WTC11 (cell line): ENCODE results near the gene VWA8. TPM values are rescaled to one million over a fixed set of nuclear protein-coding genes. Genes with fewer than 3 reads are reported as not detected.

ENCODE experiments used
- ATAC-seq: fragments of 200-7000 bp; cut with Tn5 transposase; 2 replicates; pipeline ENCODE4 v1.10.0; 2021; ENCODE audit warnings: mild to moderate bottlenecking, moderate library complexity
- CTCF ChIA-PET: fragments of 300-600 bp; sonication (Branson Sonifier 250); formaldehyde crosslinking; loops from one replicate; lab custom pipeline; 2021; ENCODE audit warnings: antibody characterized with exemption; lab: Charles Lee
- POLR2A ChIA-PET: fragments of 350-600 bp; sonication (Branson Sonifier 250); formaldehyde crosslinking; loops from one replicate; lab custom pipeline; 2021; ENCODE audit warnings: antibody characterized with exemption; lab: Charles Lee
- DNase-seq: peaks from one replicate; pipeline ENCODE4 v3.0.0; 2021; ENCODE audit warnings: low spot score
- H3K27ac Mint-ChIP-seq: 2 replicates; pipeline ENCODE4 v1.8.0; 2021; ENCODE audit warnings: mixed read lengths
- H3K27me3 Mint-ChIP-seq: 2 replicates; pipeline ENCODE4 v1.8.0; 2021; ENCODE audit warnings: low read depth, mild to moderate bottlenecking, moderate library complexity, mixed read lengths
- H3K36me3 Mint-ChIP-seq: 2 replicates; pipeline ENCODE4 v1.8.0; 2021; ENCODE audit warnings: mixed read lengths
- H3K4me1 Mint-ChIP-seq: 2 replicates; pipeline ENCODE4 v1.8.0; 2022; ENCODE audit warnings: mixed read lengths
- H3K4me3 Mint-ChIP-seq: 2 replicates; pipeline ENCODE4 v1.8.0; 2021; ENCODE audit warnings: mild to moderate bottlenecking, moderate library complexity, mixed read lengths
- H3K9me3 Mint-ChIP-seq: 2 replicates; pipeline ENCODE4 v1.8.0; 2021; ENCODE audit warnings: mixed read lengths
- CDX4 ChIP-seq: fragments of 250-450 bp; sonication (Bioruptor Pico); IDR thresholded peaks from 2 replicates; pipeline ENCODE4 v1.9.0; 2021; ENCODE audit warnings: moderate library complexity, mild to moderate bottlenecking, inconsistent platforms, borderline replicate concordance
- ELF4 ChIP-seq: sonication (generic); formaldehyde crosslinking; IDR thresholded peaks from 2 replicates; pipeline ENCODE4 v1.8.1; 2022; ENCODE audit warnings: low read depth, mild to moderate bottlenecking, moderate library complexity, missing genetic modification reagents
- EMX1 ChIP-seq: fragments of 250-450 bp; sonication (Bioruptor Pico); IDR thresholded peaks from 2 replicates; pipeline ENCODE4 v1.8.0; 2021; ENCODE audit warnings: mild to moderate bottlenecking
- ETV6 ChIP-seq: sonication (generic); formaldehyde crosslinking; IDR thresholded peaks from 2 replicates; pipeline ENCODE4 v1.8.1; 2022; ENCODE audit warnings: mild to moderate bottlenecking, missing genetic modification reagents
- FOXP4 ChIP-seq: sonication (generic); formaldehyde crosslinking; IDR thresholded peaks from 2 replicates; pipeline ENCODE4 v1.8.0; 2022; ENCODE audit warnings: mild to moderate bottlenecking, missing genetic modification reagents
- NFYB ChIP-seq: sonication (generic); formaldehyde crosslinking; conservative IDR thresholded peaks from 2 replicates; pipeline ENCODE4 v1.8.0; 2022; ENCODE audit warnings: low read depth, missing genetic modification reagents
- OVOL2 ChIP-seq: fragments of 250-450 bp; sonication (Bioruptor Pico); IDR thresholded peaks from 2 replicates; pipeline ENCODE4 v1.9.0; 2021; ENCODE audit warnings: mild to moderate bottlenecking, borderline replicate concordance
- SP1 ChIP-seq: sonication (generic); formaldehyde crosslinking; conservative IDR thresholded peaks from 2 replicates; pipeline ENCODE4 v1.8.1; 2022; ENCODE audit warnings: missing genetic modification reagents
- TCF7 ChIP-seq: sonication (generic); formaldehyde crosslinking; IDR thresholded peaks from 2 replicates; pipeline ENCODE4 v1.8.0; 2022; ENCODE audit warnings: mild to moderate bottlenecking, low read depth, missing genetic modification reagents, moderate library complexity
- TEAD4 ChIP-seq: sonication (generic); formaldehyde crosslinking; IDR thresholded peaks from 2 replicates; pipeline ENCODE4 v1.8.0; 2022; ENCODE audit warnings: mild to moderate bottlenecking, missing genetic modification reagents
- TP53 ChIP-seq: sonication (generic); formaldehyde crosslinking; IDR thresholded peaks from 2 replicates; pipeline ENCODE4 v1.8.1; 2023; ENCODE audit warnings: mild to moderate bottlenecking, missing genetic modification reagents
- ZNF138 ChIP-seq: sonication (generic); formaldehyde crosslinking; conservative IDR thresholded peaks from 2 replicates; pipeline ENCODE4 v1.8.1; 2022; ENCODE audit warnings: mild to moderate bottlenecking, moderate library complexity, missing genetic modification reagents
- ZNF232 ChIP-seq: sonication (generic); formaldehyde crosslinking; IDR thresholded peaks from 2 replicates; pipeline ENCODE4 v1.8.0; 2022; ENCODE audit warnings: mild to moderate bottlenecking, missing genetic modification reagents
- ZNF396 ChIP-seq: fragments of 250-450 bp; sonication (Bioruptor Pico); IDR thresholded peaks from 2 replicates; pipeline ENCODE4 v1.8.0; 2021; ENCODE audit warnings: mild to moderate bottlenecking, moderate library complexity, borderline replicate concordance
- ZNF423 ChIP-seq: fragments of 250-450 bp; sonication (Bioruptor Pico); IDR thresholded peaks from 2 replicates; pipeline ENCODE4 v2.1.2; 2022; ENCODE audit warnings: mild to moderate bottlenecking, moderate library complexity
- ZNF532 ChIP-seq: fragments of 250-450 bp; sonication (Bioruptor Pico); IDR thresholded peaks from 2 replicates; pipeline ENCODE4 v1.9.0; 2021; ENCODE audit warnings: mild to moderate bottlenecking, borderline replicate concordance
- total RNA-seq: library from RNA; stranded (reverse); gene quantifications from 3 replicates; pipeline ENCODE4 v1.2.3, GENCODE V29; 2021
- TF ChIP-seq, protein P1 (sequence below): sonication (generic); formaldehyde crosslinking; IDR thresholded peaks from 2 replicates; pipeline ENCODE4 v1.8.1; 2023; ENCODE audit warnings: mild to moderate bottlenecking, missing genetic modification reagents, moderate library complexity
- TF ChIP-seq, protein P2 (sequence below): sonication (generic); formaldehyde crosslinking; IDR thresholded peaks from 2 replicates; pipeline ENCODE4 v1.8.1; 2023; ENCODE audit warnings: mild to moderate bottlenecking, moderate library complexity, missing genetic modification reagents
- TF ChIP-seq, protein P3 (sequence below): fragments of 250-450 bp; sonication (Bioruptor Pico); conservative IDR thresholded peaks from 2 replicates; pipeline ENCODE4 v1.9.0; 2021; ENCODE audit warnings: mild to moderate bottlenecking
- TF ChIP-seq, protein P4 (sequence below): sonication (generic); formaldehyde crosslinking; IDR thresholded peaks from 2 replicates; pipeline ENCODE4 v1.8.1; 2022; ENCODE audit warnings: missing genetic modification reagents, borderline replicate concordance
- TF ChIP-seq, protein P5 (sequence below): sonication (generic); formaldehyde crosslinking; IDR thresholded peaks from 2 replicates; pipeline ENCODE4 v1.8.0; 2023; ENCODE audit warnings: mild to moderate bottlenecking, missing genetic modification reagents

Gene VWA8
- total RNA-seq, 1 experiment from 2014 or later: 19.9 TPM

- TF ChIP-seq ZNF532 (CRISPR knock-in tag) (no peak), SP1 (CRISPR knock-in tag) (no peak), CDX4 (CRISPR knock-in tag) (no peak), EMX1 (CRISPR knock-in tag) (no peak), ZNF423 (no peak), OVOL2 (CRISPR knock-in tag) (no peak), NFYB (CRISPR knock-in tag) (no peak)
- TF ChIP-seq, protein P1, sequence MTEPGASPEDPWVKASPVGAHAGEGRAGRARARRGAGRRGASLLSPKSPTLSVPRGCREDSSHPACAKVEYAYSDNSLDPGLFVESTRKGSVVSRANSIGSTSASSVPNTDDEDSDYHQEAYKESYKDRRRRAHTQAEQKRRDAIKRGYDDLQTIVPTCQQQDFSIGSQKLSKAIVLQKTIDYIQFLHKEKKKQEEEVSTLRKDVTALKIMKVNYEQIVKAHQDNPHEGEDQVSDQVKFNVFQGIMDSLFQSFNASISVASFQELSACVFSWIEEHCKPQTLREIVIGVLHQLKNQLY (CRISPR knock-in tag): no peak
- TF ChIP-seq, protein P2, sequence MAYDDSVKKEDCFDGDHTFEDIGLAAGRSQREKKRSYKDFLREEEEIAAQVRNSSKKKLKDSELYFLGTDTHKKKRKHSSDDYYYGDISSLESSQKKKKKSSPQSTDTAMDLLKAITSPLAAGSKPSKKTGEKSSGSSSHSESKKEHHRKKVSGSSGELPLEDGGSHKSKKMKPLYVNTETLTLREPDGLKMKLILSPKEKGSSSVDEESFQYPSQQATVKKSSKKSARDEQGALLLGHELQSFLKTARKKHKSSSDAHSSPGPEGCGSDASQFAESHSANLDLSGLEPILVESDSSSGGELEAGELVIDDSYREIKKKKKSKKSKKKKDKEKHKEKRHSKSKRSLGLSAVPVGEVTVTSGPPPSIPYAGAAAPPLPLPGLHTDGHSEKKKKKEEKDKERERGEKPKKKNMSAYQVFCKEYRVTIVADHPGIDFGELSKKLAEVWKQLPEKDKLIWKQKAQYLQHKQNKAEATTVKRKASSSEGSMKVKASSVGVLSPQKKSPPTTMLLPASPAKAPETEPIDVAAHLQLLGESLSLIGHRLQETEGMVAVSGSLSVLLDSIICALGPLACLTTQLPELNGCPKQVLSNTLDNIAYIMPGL (CRISPR knock-in tag): no peak
- TF ChIP-seq, all 79 proteins: peak for 0
Observed at GRCh38 chr13:41691274-41691673, 269.6 kb downstream of the VWA8 start (continued).

- Mint-ChIP-seq H3K4me1 (peaks cover 38% of the 10 kb centered on the region), H3K36me3 (peaks cover 26% of the 10 kb centered on the region), H3K4me3 (no peak overlapping the region), H3K9me3 (no peaks in the 10 kb centered on the region), H3K27ac (no peak overlapping the region), H3K27me3 (no peaks in the 10 kb centered on the region)
- no peak for DNase-seq
- ATAC-seq: no peak
- CTCF ChIA-PET: no interaction called here
- POLR2A ChIA-PET: no interaction called here
- no peak for TF ChIP-seq TCF7
- TF ChIP-seq, protein P3, sequence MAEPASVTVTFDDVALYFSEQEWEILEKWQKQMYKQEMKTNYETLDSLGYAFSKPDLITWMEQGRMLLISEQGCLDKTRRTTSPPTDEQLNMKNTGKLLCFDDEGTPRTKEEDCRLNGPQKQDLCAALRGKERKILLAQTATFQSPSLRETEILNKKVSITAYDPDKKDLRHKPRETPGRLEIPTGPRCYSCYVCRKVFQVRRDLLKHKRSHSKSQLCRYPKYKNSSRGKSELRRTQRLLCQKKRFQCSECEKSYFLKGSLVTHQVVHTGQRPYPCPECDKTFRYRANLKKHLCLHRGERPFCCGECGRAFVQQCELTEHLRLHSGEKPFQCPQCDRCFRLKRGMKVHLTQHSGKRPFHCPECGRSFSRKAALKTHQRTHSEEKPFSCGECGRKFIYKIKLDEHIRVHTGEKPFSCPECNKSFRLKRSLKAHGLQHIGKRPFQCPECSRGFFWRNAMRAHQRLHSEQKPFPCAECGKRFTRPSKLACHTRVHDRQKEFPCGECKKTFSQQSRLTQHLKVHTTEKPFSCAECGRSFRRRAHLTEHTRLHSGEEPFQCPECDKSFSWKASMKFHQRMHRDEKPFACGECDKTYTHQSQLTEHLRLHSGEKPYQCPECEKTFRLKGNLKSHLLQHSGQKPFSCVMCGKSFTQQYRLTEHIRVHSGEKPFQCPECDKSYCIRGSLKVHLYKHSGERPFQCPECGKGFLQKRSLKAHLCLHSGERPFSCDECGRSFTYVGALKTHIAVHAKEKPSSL: no peak
- no peak for TF ChIP-seq FOXP4 (CRISPR knock-in tag)
- TF ChIP-seq TP53: no peak
- TF ChIP-seq, protein P4, sequence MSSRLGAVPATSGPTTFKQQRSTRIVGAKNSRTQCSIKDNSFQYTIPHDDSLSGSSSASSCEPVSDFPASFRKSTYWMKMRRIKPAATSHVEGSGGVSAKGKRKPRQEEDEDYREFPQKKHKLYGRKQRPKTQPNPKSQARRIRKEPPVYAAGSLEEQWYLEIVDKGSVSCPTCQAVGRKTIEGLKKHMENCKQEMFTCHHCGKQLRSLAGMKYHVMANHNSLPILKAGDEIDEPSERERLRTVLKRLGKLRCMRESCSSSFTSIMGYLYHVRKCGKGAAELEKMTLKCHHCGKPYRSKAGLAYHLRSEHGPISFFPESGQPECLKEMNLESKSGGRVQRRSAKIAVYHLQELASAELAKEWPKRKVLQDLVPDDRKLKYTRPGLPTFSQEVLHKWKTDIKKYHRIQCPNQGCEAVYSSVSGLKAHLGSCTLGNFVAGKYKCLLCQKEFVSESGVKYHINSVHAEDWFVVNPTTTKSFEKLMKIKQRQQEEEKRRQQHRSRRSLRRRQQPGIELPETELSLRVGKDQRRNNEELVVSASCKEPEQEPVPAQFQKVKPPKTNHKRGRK (CRISPR knock-in tag): no peak
- TF ChIP-seq ETV6 (CRISPR knock-in tag): no peak
- TF ChIP-seq ZNF232: no peak
- no peak for TF ChIP-seq ZNF396 (CRISPR knock-in tag)
- TF ChIP-seq ZNF138 (CRISPR knock-in tag): no peak
- TF ChIP-seq, protein P5, sequence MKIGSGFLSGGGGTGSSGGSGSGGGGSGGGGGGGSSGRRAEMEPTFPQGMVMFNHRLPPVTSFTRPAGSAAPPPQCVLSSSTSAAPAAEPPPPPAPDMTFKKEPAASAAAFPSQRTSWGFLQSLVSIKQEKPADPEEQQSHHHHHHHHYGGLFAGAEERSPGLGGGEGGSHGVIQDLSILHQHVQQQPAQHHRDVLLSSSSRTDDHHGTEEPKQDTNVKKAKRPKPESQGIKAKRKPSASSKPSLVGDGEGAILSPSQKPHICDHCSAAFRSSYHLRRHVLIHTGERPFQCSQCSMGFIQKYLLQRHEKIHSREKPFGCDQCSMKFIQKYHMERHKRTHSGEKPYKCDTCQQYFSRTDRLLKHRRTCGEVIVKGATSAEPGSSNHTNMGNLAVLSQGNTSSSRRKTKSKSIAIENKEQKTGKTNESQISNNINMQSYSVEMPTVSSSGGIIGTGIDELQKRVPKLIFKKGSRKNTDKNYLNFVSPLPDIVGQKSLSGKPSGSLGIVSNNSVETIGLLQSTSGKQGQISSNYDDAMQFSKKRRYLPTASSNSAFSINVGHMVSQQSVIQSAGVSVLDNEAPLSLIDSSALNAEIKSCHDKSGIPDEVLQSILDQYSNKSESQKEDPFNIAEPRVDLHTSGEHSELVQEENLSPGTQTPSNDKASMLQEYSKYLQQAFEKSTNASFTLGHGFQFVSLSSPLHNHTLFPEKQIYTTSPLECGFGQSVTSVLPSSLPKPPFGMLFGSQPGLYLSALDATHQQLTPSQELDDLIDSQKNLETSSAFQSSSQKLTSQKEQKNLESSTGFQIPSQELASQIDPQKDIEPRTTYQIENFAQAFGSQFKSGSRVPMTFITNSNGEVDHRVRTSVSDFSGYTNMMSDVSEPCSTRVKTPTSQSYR (CRISPR knock-in tag): no peak
- TF ChIP-seq ELF4 (CRISPR knock-in tag): no peak
- TF ChIP-seq TEAD4 (CRISPR knock-in tag): no peak
Observed at GRCh38 chr13:41682766-41683165, 278.1 kb downstream of the VWA8 start.
